Measurements from ENCODE around the gene DMXL1. TPM values are rescaled to one million over a fixed set of nuclear protein-coding genes. Genes with fewer than 3 reads are reported as not detected.
A peak's percentile ranks its signal among the peaks of the same experiment; 100 is the strongest.

DMXL1 gene
- total RNA-seq, 1 donor from 2014 or later, result 51.4 TPM

DNA sequence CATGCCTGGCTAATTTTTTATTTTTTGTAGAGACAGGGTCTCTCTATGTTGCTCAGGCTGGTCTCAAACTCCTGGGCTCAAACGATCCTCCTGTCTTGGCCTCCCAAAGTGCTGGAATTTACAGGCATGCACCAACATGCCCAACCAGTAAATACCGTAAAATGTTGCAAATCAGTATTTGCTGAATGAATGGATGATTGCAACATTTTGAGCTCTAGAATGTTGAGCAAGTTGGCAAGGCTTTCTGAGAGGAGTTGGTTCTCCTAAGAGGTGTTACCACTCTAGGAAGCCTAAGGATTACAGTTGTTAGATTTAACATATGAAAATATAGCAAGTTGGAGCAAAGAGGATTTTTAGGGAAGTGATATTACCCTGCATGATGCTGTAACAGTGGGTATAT is 15.6 kb upstream of the DMXL1 start:
- no peak for DNase-seq
- TF ChIP-seq, protein P1, sequence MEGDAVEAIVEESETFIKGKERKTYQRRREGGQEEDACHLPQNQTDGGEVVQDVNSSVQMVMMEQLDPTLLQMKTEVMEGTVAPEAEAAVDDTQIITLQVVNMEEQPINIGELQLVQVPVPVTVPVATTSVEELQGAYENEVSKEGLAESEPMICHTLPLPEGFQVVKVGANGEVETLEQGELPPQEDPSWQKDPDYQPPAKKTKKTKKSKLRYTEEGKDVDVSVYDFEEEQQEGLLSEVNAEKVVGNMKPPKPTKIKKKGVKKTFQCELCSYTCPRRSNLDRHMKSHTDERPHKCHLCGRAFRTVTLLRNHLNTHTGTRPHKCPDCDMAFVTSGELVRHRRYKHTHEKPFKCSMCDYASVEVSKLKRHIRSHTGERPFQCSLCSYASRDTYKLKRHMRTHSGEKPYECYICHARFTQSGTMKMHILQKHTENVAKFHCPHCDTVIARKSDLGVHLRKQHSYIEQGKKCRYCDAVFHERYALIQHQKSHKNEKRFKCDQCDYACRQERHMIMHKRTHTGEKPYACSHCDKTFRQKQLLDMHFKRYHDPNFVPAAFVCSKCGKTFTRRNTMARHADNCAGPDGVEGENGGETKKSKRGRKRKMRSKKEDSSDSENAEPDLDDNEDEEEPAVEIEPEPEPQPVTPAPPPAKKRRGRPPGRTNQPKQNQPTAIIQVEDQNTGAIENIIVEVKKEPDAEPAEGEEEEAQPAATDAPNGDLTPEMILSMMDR (IDR thresholded peaks at IDR 0.05), result no peak
- ATAC-seq, result peak; percentile 66
- intact Hi-C loops (cut with DNase I), result no loop called here
- no peak overlapping the region for H3K4me3 ChIP-seq
- H3K4me1 ChIP-seq, result no peaks in the 10 kb centered on the region
- H3K36me3 ChIP-seq, result no peaks in the 10 kb centered on the region
- peak overlapping the region; percentile 34 for H3K27ac ChIP-seq
- H3K9me3 ChIP-seq, result no peaks in the 10 kb centered on the region
- H3K27me3 ChIP-seq, result no peaks in the 10 kb centered on the region

DNA sequence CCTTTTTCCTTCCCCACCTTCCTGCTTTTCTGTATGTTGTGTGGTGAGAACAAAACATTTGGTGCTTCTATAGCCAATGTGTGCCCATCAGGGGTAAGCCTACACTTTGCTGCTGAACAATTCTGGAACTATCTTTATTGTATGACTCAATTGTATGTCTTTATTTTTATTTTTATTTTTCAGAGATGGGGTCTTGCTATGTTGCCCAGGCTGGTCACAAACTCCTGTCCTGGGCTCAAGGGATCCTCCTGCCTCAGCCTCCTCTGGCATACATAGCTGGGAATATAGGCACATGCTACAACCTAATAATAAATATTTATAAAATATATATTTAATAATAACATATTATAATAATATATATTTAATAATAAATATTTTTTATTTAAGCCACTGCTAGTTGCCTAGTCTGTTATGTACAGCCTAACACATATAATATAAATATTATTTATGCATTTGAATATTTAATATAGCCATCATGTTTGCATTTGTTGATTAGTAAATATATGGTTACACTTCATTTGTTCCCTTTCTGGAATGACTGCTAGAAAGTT is 11.8 kb upstream of the DMXL1 start:
- no peak overlapping the region for H3K4me3 ChIP-seq
- H3K36me3 ChIP-seq, result no peaks in the 10 kb centered on the region
- no peaks in the 10 kb centered on the region for H3K9me3 ChIP-seq
- ATAC-seq, result no peak
- DNase-seq, result no peak
- H3K27me3 ChIP-seq, result no peaks in the 10 kb centered on the region
- intact Hi-C loops (cut with DNase I), result no loop called here
- no peak overlapping the region for H3K27ac ChIP-seq
- H3K4me1 ChIP-seq, result no peaks in the 10 kb centered on the region
- TF ChIP-seq, protein P1 (IDR thresholded peaks at IDR 0.05), result no peak

DNA sequence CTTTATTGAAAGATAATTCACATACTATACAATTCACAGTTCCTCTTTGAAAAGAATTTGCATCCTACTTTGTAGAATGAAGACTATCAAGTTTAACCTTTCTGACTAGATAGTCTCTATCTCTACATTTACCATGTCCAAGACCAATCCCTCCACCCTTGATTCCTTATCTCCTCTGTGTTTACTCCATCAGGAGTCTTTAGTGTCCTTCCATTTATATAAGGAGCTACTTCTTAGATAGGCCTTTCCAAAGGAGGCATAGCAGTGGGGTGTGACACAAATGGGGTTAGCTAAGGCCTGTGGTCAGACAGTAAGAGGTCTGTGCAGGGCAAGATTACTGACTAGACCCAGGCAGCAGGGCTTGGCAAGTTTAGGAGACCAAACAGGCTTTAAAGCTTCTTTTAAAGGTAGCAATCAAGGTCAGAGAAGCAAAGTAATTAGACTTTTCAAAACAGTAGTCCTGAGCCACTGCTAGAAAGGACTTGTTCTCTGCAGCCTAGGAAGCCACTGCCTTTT is 11.1 kb upstream of the DMXL1 start:
- no peak overlapping the region for H3K27ac ChIP-seq
- H3K9me3 ChIP-seq, result no peaks in the 10 kb centered on the region
- no peak for DNase-seq
- no peaks in the 10 kb centered on the region for H3K4me1 ChIP-seq
- TF ChIP-seq, protein P1 (IDR thresholded peaks at IDR 0.05), result no peak
- no peaks in the 10 kb centered on the region for H3K36me3 ChIP-seq
- intact Hi-C loops (cut with DNase I), result no loop called here
- no peak overlapping the region for H3K4me3 ChIP-seq
- no peaks in the 10 kb centered on the region for H3K27me3 ChIP-seq
- ATAC-seq, result peak; percentile 27

DNA sequence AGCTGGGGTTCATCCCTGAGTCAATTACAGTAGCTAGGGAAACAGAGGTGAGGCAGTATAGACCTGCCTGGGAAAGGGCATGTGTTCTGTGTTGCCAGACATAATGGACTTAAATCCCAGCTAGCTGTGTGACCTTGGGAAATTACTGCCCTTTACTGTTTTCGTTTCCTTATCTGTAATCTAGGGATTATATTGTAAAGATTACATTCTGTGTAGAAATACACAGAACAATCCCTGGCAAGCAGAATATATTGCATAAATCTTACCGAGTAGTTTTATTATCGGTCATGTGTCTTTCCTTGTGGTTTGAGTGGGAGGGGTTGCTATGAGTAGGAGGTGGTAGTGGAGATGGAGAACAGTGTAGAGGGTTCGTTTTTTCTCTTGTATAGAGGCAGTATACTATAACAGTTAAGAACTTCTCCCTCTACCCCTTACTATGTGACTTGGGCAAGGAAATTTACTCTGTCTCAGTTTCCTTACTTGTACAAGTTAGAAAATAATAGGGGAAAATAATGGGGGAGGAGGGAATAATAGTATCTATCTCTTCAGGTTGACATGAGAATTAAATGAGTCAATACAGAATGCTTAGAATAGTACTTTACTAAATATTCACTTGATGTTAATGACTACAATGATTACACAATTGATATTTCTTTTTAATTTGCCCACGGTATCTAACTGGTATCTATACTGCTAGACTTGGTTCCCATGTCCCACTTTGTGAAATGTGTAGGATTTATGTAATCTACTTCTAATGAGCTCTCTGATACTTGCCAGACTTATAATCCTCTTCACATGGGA is 7.1 kb upstream of the DMXL1 start:
- intact Hi-C loops (cut with DNase I), result no loop called here
- no peaks in the 10 kb centered on the region for H3K36me3 ChIP-seq
- H3K4me3 ChIP-seq, result no peak overlapping the region
- no peaks in the 10 kb centered on the region for H3K9me3 ChIP-seq
- TF ChIP-seq, protein P1 (IDR thresholded peaks at IDR 0.05), result no peak
- ATAC-seq, result peak; percentile 92
- H3K27ac ChIP-seq, result no peak overlapping the region
- H3K4me1 ChIP-seq, result no peaks in the 10 kb centered on the region
- no peak for DNase-seq
- H3K27me3 ChIP-seq, result no peaks in the 10 kb centered on the region

DNA sequence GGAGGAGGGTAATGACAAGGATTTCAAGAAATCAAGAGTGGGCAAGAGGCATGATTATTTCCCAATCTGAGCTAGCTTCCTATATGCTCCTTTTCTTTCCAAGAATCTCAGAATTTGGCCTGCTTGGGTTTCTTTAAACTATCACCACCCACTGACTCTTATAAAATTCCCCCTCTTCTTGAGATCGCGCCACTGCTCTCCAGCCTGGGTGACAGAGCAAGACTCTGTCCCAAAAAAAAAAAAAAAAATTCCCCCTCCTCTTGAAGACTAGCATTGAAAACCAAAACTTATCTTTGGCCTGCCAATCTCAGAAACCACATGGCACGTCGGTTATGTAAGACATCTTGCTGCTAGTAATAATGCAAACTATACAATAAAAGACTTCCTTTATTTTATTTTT is 3.4 kb upstream of the DMXL1 start:
- H3K36me3 ChIP-seq, result no peaks in the 10 kb centered on the region
- no peaks in the 10 kb centered on the region for H3K9me3 ChIP-seq
- intact Hi-C loops (cut with DNase I), result no loop called here
- ATAC-seq (no peak), DNase-seq (no peak)
- H3K4me1 ChIP-seq, result peaks cover 4% of the 10 kb centered on the region
- no peak overlapping the region for H3K27ac ChIP-seq
- H3K27me3 ChIP-seq, result no peaks in the 10 kb centered on the region
- H3K4me3 ChIP-seq, result no peak overlapping the region
- TF ChIP-seq, protein P1 (IDR thresholded peaks at IDR 0.05), result no peak

Data from upper lobe of right lung (tissue), 1 donor.